ENCODE data around the gene DAZ4.
"Not testable (repeated sequence)": the region's sequence is repeated elsewhere in the genome, so short reads cannot be mapped to it uniquely, and the experiment has no call there.

DAZ4 gene

GRCh38 chrY:24833619-24834018 lies at the start of gene DAZ4:
Gene DAZ4, plus strand, starts transcription at chrY:24833919. Its CDS starts 208 bp downstream, at chrY:24834127.
- DNase-seq, result not testable (repeated sequence)

GRCh38 chrY:24813293-24813692 lies 20.4 kb upstream of the DAZ4 start, which contains the start of gene DAZ3:
Gene DAZ3, minus strand, starts transcription at chrY:24813393. Its CDS starts 208 bp downstream, at chrY:24813185.
- not testable (repeated sequence) for DNase-seq

- DNase-seq, result not testable (repeated sequence)
Measured at GRCh38 chrY:24821836-24822235, 11.9 kb upstream of the DAZ4 start.

- not testable (repeated sequence) for DNase-seq
Measured at GRCh38 chrY:24824184-24824879, 9.4 kb upstream of the DAZ4 start.

- not testable (repeated sequence) for DNase-seq
Measured at GRCh38 chrY:24825069-24825468, 8.7 kb upstream of the DAZ4 start.
